Motor neuron (in vitro differentiated cells): Measurements from ENCODE around the gene NFATC1. TPM values are rescaled to one million over a fixed set of nuclear protein-coding genes. Genes with fewer than 3 reads are reported as not detected.

Experiments
- ATAC-seq, 8 experiments: fragments of 200-7000 bp; cut with Tn5 transposase; replicated peaks in 6 of 8; 2 replicates each; pipeline ENCODE4 v1.8.0; 2021; ENCODE audit warnings: mild to moderate bottlenecking in 8 of 8, moderate library complexity in 8 of 8
- H3K27ac ChIP-seq, 2 donors: fragments of 250-450 bp; sonication (Bioruptor Pico); 2 replicates each; pipeline ENCODE4 v1.9.0; 2021; ENCODE audit warnings: antibody characterized with exemption in 2 of 2, mild to moderate bottlenecking in 2 of 2, moderate library complexity in 1 of 2
- H3K4me1 ChIP-seq, 2 donors: fragments of 250-450 bp; sonication (Bioruptor Pico); replicated peaks in 1 of 2; 2 replicates each; pipeline ENCODE4 v1.6.1; 2021; ENCODE audit warnings: antibody characterized with exemption in 2 of 2, mild to moderate bottlenecking in 2 of 2, moderate library complexity in 1 of 2
- H3K4me3 ChIP-seq, 5 donors: fragments of 250-450 bp; sonication (Bioruptor Pico); 2 replicates each; pipeline ENCODE4 v1.9.0; 2021; ENCODE audit warnings: antibody characterized with exemption in 5 of 5, mild to moderate bottlenecking in 5 of 5, moderate library complexity in 4 of 5
- WGBS, 10 experiments: fragments of 450-650 bp; shearing (Covaris generic); methylation state at CpG; one replicate each; pipeline ENCODE4 v1.0.0; 2022; 5-methylcytosine and 5-hydroxymethylcytosine counted together
- in situ Hi-C, 9 experiments: fragments of 400-800 bp; cut with MboI; loops; one replicate each; pipeline ENCODE4 v1.15.0; 2021; ENCODE audit warnings: low sequenced_read_pairs in 9 of 9, low pct_unique_long_range_greater_than_20kb in 2 of 9; ENCODE audit not compliant: unreplicated experiment in 9 of 9
- total RNA-seq, 8 experiments: library from RNA; unstranded; fragments of 300-600 nt; gene quantifications; 2 replicates each; pipeline versions ENCODE4 v1.2.3 to v1.2.4, GENCODE V29; 2022

The NFATC1 gene
- total RNA-seq, 8 experiments from 2014 or later, result 0.23 to 21.6 (median 2.3) TPM

GRCh38 chr18:79543861-79544385 is 148.2 kb downstream of the NFATC1 start:
- 49 to 83% methylated on average over 2 to 4 of the region's 21 CpGs; no CpG with 5 or more reads in 8 of the 10 experiments for WGBS, 10 experiments
- Histone ChIP-seq H3K27ac (no peak overlapping the region), H3K4me3 (no peak overlapping the region), H3K4me1 (peaks cover 0 to 5% of the 10 kb centered on the region in 2 donors)
- ATAC-seq, result no peak
- in situ Hi-C loops, result loop anchor here in 3 of 9 experiments (25.0 kb wide), 2 partner anchors 132 to 157 kb away; partner anchors contain the start of gene NFATC1 (in 2 of the 3)

- in situ Hi-C loops, result loop anchor here in 3 of 9 experiments (25.0 kb wide), 2 partner anchors 132 to 157 kb away; partner anchors contain the start of gene NFATC1 (in 2 of the 3)
- WGBS, 10 experiments, result no CpG with 5 or more reads among the region's 23 CpGs
- no peak overlapping the region for H3K4me3 ChIP-seq
- ATAC-seq, result peak in 1 of 8 experiments; percentile 26
- H3K27ac ChIP-seq, result no peak overlapping the region
- peaks cover 0 to 5% of the 10 kb centered on the region in 2 donors for H3K4me1 ChIP-seq
Measured at GRCh38 chr18:79544386-79544963, 148.7 kb downstream of the NFATC1 start.

GRCh38 chr18:79545255-79545654 is 149.5 kb downstream of the NFATC1 start:
- Histone ChIP-seq H3K27ac (no peak overlapping the region), H3K4me1 (peaks cover 0 to 5% of the 10 kb centered on the region in 2 donors), H3K4me3 (no peak overlapping the region)
- ATAC-seq, result no peak
- in situ Hi-C loops, result loop anchor here in 3 of 9 experiments (25.0 kb wide), 2 partner anchors 133 to 158 kb away; partner anchors contain the start of gene NFATC1 (in 2 of the 3)
- WGBS, 10 experiments, result 59 to 100% (median 92%) methylated on average over 1 to 4 of the region's 20 CpGs; no CpG with 5 or more reads in 6 of the 10 experiments

GRCh38 chr18:79545736-79546171 is 150.0 kb downstream of the NFATC1 start:
- Histone ChIP-seq H3K4me3 (no peak overlapping the region), H3K4me1 (peaks cover 0 to 5% of the 10 kb centered on the region in 2 donors), H3K27ac (no peak overlapping the region)
- peak in 2 of 8 experiments; percentile 15 to 42 for ATAC-seq
- in situ Hi-C loops, result loop anchor here in 3 of 9 experiments (25.0 kb wide), 2 partner anchors 133 to 158 kb away; partner anchors contain the start of gene NFATC1 (in 2 of the 3)
- 63 to 100% (median 89%) methylated on average over 4 to 11 of the region's 18 CpGs; no CpG with 5 or more reads in 6 of the 10 experiments for WGBS, 10 experiments

GRCh38 chr18:79546781-79547272 is 151.1 kb downstream of the NFATC1 start:
- H3K4me3 ChIP-seq, result no peak overlapping the region
- 7 to 80% (median 50%) methylated on average over 1 to 12 of the region's 23 CpGs; no CpG with 5 or more reads in 5 of the 10 experiments for WGBS, 10 experiments
- in situ Hi-C loops, result loop anchor here in 3 of 9 experiments (25.0 kb wide), 2 partner anchors 135 to 160 kb away; partner anchors contain the start of gene NFATC1 (in 2 of the 3)
- H3K4me1 ChIP-seq, result peaks cover 0 to 5% of the 10 kb centered on the region in 2 donors
- no peak overlapping the region for H3K27ac ChIP-seq
- ATAC-seq, result peak in 5 of 8 experiments; percentile 36 to 89 (median 87)

GRCh38 chr18:79547413-79548076 is 151.8 kb downstream of the NFATC1 start:
- peaks cover 0 to 5% of the 10 kb centered on the region in 2 donors for H3K4me1 ChIP-seq
- 25 to 100% (median 71%) methylated on average over 1 to 6 of the region's 36 CpGs; no CpG with 5 or more reads in 4 of the 10 experiments for WGBS, 10 experiments
- H3K27ac ChIP-seq, result no peak overlapping the region
- in situ Hi-C loops, result loop anchor here in 3 of 9 experiments (25.0 kb wide), 2 partner anchors 135 to 160 kb away; partner anchors contain the start of gene NFATC1 (in 2 of the 3)
- peak in 3 of 8 experiments; percentile 25 to 44 (median 35) for ATAC-seq
- H3K4me3 ChIP-seq, result no peak overlapping the region

- WGBS, 10 experiments, result 89 to 94% methylated on average over 7 to 10 of the region's 25 CpGs; no CpG with 5 or more reads in 8 of the 10 experiments
- H3K4me3 ChIP-seq, result no peak overlapping the region
Measured at GRCh38 chr18:79548077-79548450, 152.3 kb downstream of the NFATC1 start.

GRCh38 chr18:79548621-79548985 is 152.9 kb downstream of the NFATC1 start:
- Histone ChIP-seq H3K4me3 (no peak overlapping the region), H3K4me1 (peaks cover 0 to 5% of the 10 kb centered on the region in 2 donors), H3K27ac (no peak overlapping the region)
- in situ Hi-C loops, result loop anchor here in 3 of 9 experiments (25.0 kb wide), 2 partner anchors 136 to 161 kb away; partner anchors contain the start of gene NFATC1 (in 2 of the 3)
- 56 to 92% (median 76%) methylated on average over 4 to 10 of the region's 24 CpGs; no CpG with 5 or more reads in 6 of the 10 experiments for WGBS, 10 experiments
- no peak for ATAC-seq

More at GRCh38 chr18:79548077-79548450, 152.3 kb downstream of the NFATC1 start:
- in situ Hi-C loops, result loop anchor here in 3 of 9 experiments (25.0 kb wide), 2 partner anchors 136 to 161 kb away; partner anchors contain the start of gene NFATC1 (in 2 of the 3)
- Histone ChIP-seq H3K4me1 (peaks cover 0 to 5% of the 10 kb centered on the region in 2 donors), H3K27ac (no peak overlapping the region)
- no peak for ATAC-seq

- no peak for ATAC-seq
- in situ Hi-C loops, result loop anchor here in 3 of 9 experiments (25.0 kb wide), 2 partner anchors 137 to 162 kb away; partner anchors contain the start of gene NFATC1 (in 2 of the 3)
- peaks cover 0 to 5% of the 10 kb centered on the region in 2 donors for H3K4me1 ChIP-seq
- H3K27ac ChIP-seq, result no peak overlapping the region
- H3K4me3 ChIP-seq, result no peak overlapping the region
- 40 to 100% (median 92%) methylated on average over 1 to 11 of the region's 31 CpGs; no CpG with 5 or more reads in 6 of the 10 experiments for WGBS, 10 experiments
Measured at GRCh38 chr18:79548986-79549637, 153.4 kb downstream of the NFATC1 start.

- ATAC-seq, result no peak
- Histone ChIP-seq H3K4me1 (peaks cover 0 to 5% of the 10 kb centered on the region in 2 donors), H3K4me3 (no peak overlapping the region), H3K27ac (no peak overlapping the region)
- WGBS, 10 experiments, result 81 to 100% (median 92%) methylated on average over 2 to 9 of the region's 20 CpGs; no CpG with 5 or more reads in 6 of the 10 experiments
- in situ Hi-C loops, result loop anchor here in 3 of 9 experiments (25.0 kb wide), 2 partner anchors 137 to 162 kb away; partner anchors contain the start of gene NFATC1 (in 2 of the 3)
Measured at GRCh38 chr18:79549638-79550000, 153.9 kb downstream of the NFATC1 start.

GRCh38 chr18:79552140-79552631 is 156.5 kb downstream of the NFATC1 start:
- no peak for ATAC-seq

GRCh38 chr18:79552696-79553095 is 157.0 kb downstream of the NFATC1 start:
- no peak for ATAC-seq
- H3K4me1 ChIP-seq, result no peaks in the 10 kb centered on the region
- no peak overlapping the region for H3K27ac ChIP-seq
- in situ Hi-C loops, result no loop called here
- 60 to 100% (median 72%) methylated on average over 1 to 12 of the region's 25 CpGs; no CpG with 5 or more reads in 4 of the 10 experiments for WGBS, 10 experiments
- H3K4me3 ChIP-seq, result no peak overlapping the region

More at GRCh38 chr18:79552140-79552631, 156.5 kb downstream of the NFATC1 start:
- Histone ChIP-seq H3K27ac (no peak overlapping the region), H3K4me1 (peaks cover 0 to 1% of the 10 kb centered on the region in 2 donors), H3K4me3 (no peak overlapping the region)
- in situ Hi-C loops, result no loop called here
- 60 to 100% (median 90%) methylated on average over 1 to 7 of the region's 20 CpGs; no CpG with 5 or more reads in 5 of the 10 experiments for WGBS, 10 experiments
